ENCODE measurements around the gene SYT6.

The SYT6 gene

GRCh38 chr1:114118351-114118990, 35.2 kb downstream of the SYT6 start:
- DNase-seq (ENCODE audit: extremely low spot score) = no peak
- ChIA-PET CTCF (no interaction called here), POLR2A (no interaction called here)
- TF ChIP-seq SP1 (IDR thresholded peaks at IDR 0.05) = no peak
- TF ChIP-seq FOXK2 (IDR thresholded peaks at IDR 0.05) = no peak
- TF ChIP-seq L3MBTL2 (conservative IDR thresholded peaks at IDR 0.05) = no peak
- no peak for TF ChIP-seq ARNT (IDR thresholded peaks at IDR 0.05)
- no peak for TF ChIP-seq ZNF384 (IDR thresholded peaks at IDR 0.05)
- TF ChIP-seq CTBP1 (IDR thresholded peaks at IDR 0.05; ENCODE audit: borderline replicate concordance) = no peak
- no peak for TF ChIP-seq HDGF (IDR thresholded peaks at IDR 0.05; ENCODE audit: borderline replicate concordance)
- no peak for TF ChIP-seq PKNOX1 (IDR thresholded peaks at IDR 0.05)
- no peak for TF ChIP-seq FOXA1 (IDR thresholded peaks at IDR 0.05)
- TF ChIP-seq NFRKB (IDR thresholded peaks at IDR 0.05) = no peak
- TF ChIP-seq TARDBP (IDR thresholded peaks at IDR 0.05) = no peak
- no peak for TF ChIP-seq BHLHE40 (IDR thresholded peaks at IDR 0.05; ENCODE audit: borderline replicate concordance)
- TF ChIP-seq LEF1 (IDR thresholded peaks at IDR 0.05; ENCODE audit: borderline replicate concordance) = no peak
- TF ChIP-seq ELF4 (IDR thresholded peaks at IDR 0.05) = no peak
- no peak for TF ChIP-seq FOXM1 (IDR thresholded peaks at IDR 0.05; ENCODE audit: borderline replicate concordance)
- no peak for TF ChIP-seq SUZ12 (IDR thresholded peaks at IDR 0.05)

GRCh38 chr1:114117654-114118053, 36.0 kb downstream of the SYT6 start:
- ChIA-PET POLR2A (no interaction called here), CTCF (no interaction called here)
- TF ChIP-seq FOXM1 (IDR thresholded peaks at IDR 0.05; ENCODE audit: borderline replicate concordance) = no peak
- TF ChIP-seq FOXA1 (IDR thresholded peaks at IDR 0.05) = no peak
- no peak for TF ChIP-seq PKNOX1 (IDR thresholded peaks at IDR 0.05)
- TF ChIP-seq ZNF384 (IDR thresholded peaks at IDR 0.05) = no peak
- no peak for TF ChIP-seq SUZ12 (IDR thresholded peaks at IDR 0.05)
- TF ChIP-seq LEF1 (IDR thresholded peaks at IDR 0.05; ENCODE audit: borderline replicate concordance) = no peak
- TF ChIP-seq ARNT (IDR thresholded peaks at IDR 0.05) = no peak
- no peak for TF ChIP-seq L3MBTL2 (conservative IDR thresholded peaks at IDR 0.05)
- no peak for TF ChIP-seq SP1 (IDR thresholded peaks at IDR 0.05)
- no peak for TF ChIP-seq CTBP1 (IDR thresholded peaks at IDR 0.05; ENCODE audit: borderline replicate concordance)
- no peak for TF ChIP-seq HDGF (IDR thresholded peaks at IDR 0.05; ENCODE audit: borderline replicate concordance)
- no peak for TF ChIP-seq NFRKB (IDR thresholded peaks at IDR 0.05)
- DNase-seq (ENCODE audit: extremely low spot score) = no peak

GRCh38 chr1:114116086-114116485, 37.6 kb downstream of the SYT6 start:
- CTCF ChIA-PET = no interaction called here

GRCh38 chr1:114114185-114115094, 39.2 kb downstream of the SYT6 start:
- no peak for TF ChIP-seq LEF1 (IDR thresholded peaks at IDR 0.05; ENCODE audit: borderline replicate concordance)
- no peak for TF ChIP-seq SUZ12 (IDR thresholded peaks at IDR 0.05)
- TF ChIP-seq PKNOX1 (IDR thresholded peaks at IDR 0.05) = no peak
- TF ChIP-seq ELF4 (IDR thresholded peaks at IDR 0.05) = no peak
- TF ChIP-seq L3MBTL2 (conservative IDR thresholded peaks at IDR 0.05) = no peak
- no peak for TF ChIP-seq BHLHE40 (IDR thresholded peaks at IDR 0.05; ENCODE audit: borderline replicate concordance)
- no peak for TF ChIP-seq TARDBP (IDR thresholded peaks at IDR 0.05)
- TF ChIP-seq NFRKB (IDR thresholded peaks at IDR 0.05) = no peak
- TF ChIP-seq HDGF (IDR thresholded peaks at IDR 0.05; ENCODE audit: borderline replicate concordance) = no peak
- TF ChIP-seq FOXK2 (IDR thresholded peaks at IDR 0.05) = no peak
- no peak for TF ChIP-seq ARNT (IDR thresholded peaks at IDR 0.05)
- no peak for TF ChIP-seq FOXM1 (IDR thresholded peaks at IDR 0.05; ENCODE audit: borderline replicate concordance)
- no peak for TF ChIP-seq SP1 (IDR thresholded peaks at IDR 0.05)
- TF ChIP-seq FOXA1 (IDR thresholded peaks at IDR 0.05) = no peak
- no peak for TF ChIP-seq CTBP1 (IDR thresholded peaks at IDR 0.05; ENCODE audit: borderline replicate concordance)
- TF ChIP-seq ZNF384 (IDR thresholded peaks at IDR 0.05) = no peak
- CTCF ChIA-PET = no interaction called here
- no peak for DNase-seq (ENCODE audit: extremely low spot score)
- POLR2A ChIA-PET = no interaction called here

More at GRCh38 chr1:114116086-114116485, 37.6 kb downstream of the SYT6 start:
- TF ChIP-seq ELF4 (IDR thresholded peaks at IDR 0.05) (no peak), FOXM1 (IDR thresholded peaks at IDR 0.05; ENCODE audit: borderline replicate concordance) (no peak), SP1 (IDR thresholded peaks at IDR 0.05) (no peak), NFRKB (IDR thresholded peaks at IDR 0.05) (no peak), TARDBP (IDR thresholded peaks at IDR 0.05) (no peak), LEF1 (IDR thresholded peaks at IDR 0.05; ENCODE audit: borderline replicate concordance) (no peak), L3MBTL2 (conservative IDR thresholded peaks at IDR 0.05) (no peak), BHLHE40 (IDR thresholded peaks at IDR 0.05; ENCODE audit: borderline replicate concordance) (no peak), FOXA1 (IDR thresholded peaks at IDR 0.05) (no peak), CTBP1 (IDR thresholded peaks at IDR 0.05; ENCODE audit: borderline replicate concordance) (no peak), ARNT (IDR thresholded peaks at IDR 0.05) (no peak), SUZ12 (IDR thresholded peaks at IDR 0.05) (no peak), FOXK2 (IDR thresholded peaks at IDR 0.05) (no peak)
- POLR2A ChIA-PET = no interaction called here
- no peak for DNase-seq (ENCODE audit: extremely low spot score)

- DNase-seq (ENCODE audit: extremely low spot score) = no peak
- ChIA-PET POLR2A (no interaction called here), CTCF (no interaction called here)
- TF ChIP-seq SP1 (IDR thresholded peaks at IDR 0.05) = no peak
- no peak for TF ChIP-seq FOXK2 (IDR thresholded peaks at IDR 0.05)
- no peak for TF ChIP-seq SUZ12 (IDR thresholded peaks at IDR 0.05)
- no peak for TF ChIP-seq TARDBP (IDR thresholded peaks at IDR 0.05)
- no peak for TF ChIP-seq BHLHE40 (IDR thresholded peaks at IDR 0.05; ENCODE audit: borderline replicate concordance)
Observed at GRCh38 chr1:114113411-114114184, 40.1 kb downstream of the SYT6 start.

Measured in HEK293T (cell line).